COR-L47 (cell line): ENCODE results near the gene TADA1.
"Not testable (repeated sequence)": the region's sequence is repeated elsewhere in the genome, so short reads cannot be mapped to it uniquely, and the experiment has no call there.

Experiments used
- DNase-seq: peaks from one replicate; lab custom pipeline; 2025; lab: John Stamatoyannopoulos, UW

TADA1 gene

GRCh38 chr1:166843769-166844596 is 32.1 kb downstream of the TADA1 start:
- DNase-seq = no peak

GRCh38 chr1:166843322-166843721 is 32.7 kb downstream of the TADA1 start:
- DNase-seq = no peak

GRCh38 chr1:166840309-166841274 is 35.5 kb downstream of the TADA1 start:
- DNase-seq = no peak

GRCh38 chr1:166839600-166840308 is 36.3 kb downstream of the TADA1 start:
- peak; percentile 64 for DNase-seq

- DNase-seq = peak; percentile 87
These were observed 37.1 kb downstream of the TADA1 start, which contains the start of gene POGK for GRCh38 chr1:166838766-166839599. TSS of gene POGK (plus strand) at chr1:166839475. CDS start at chr1:166840957, 1,482 bp downstream.

- DNase-seq = no peak
These were observed 39.3 kb downstream of the TADA1 start for GRCh38 chr1:166836733-166837132.

- DNase-seq = not testable (repeated sequence)
These were observed 46.3 kb downstream of the TADA1 start for GRCh38 chr1:166829762-166830161.

- no peak for DNase-seq
These were observed 48.6 kb downstream of the TADA1 start for GRCh38 chr1:166827426-166827825.

- no peak for DNase-seq
These were observed 53.7 kb downstream of the TADA1 start for GRCh38 chr1:166822385-166822784.

- DNase-seq = no peak
These were observed 56.1 kb downstream of the TADA1 start for GRCh38 chr1:166819974-166820373.

- no peak for DNase-seq
These were observed 61.5 kb downstream of the TADA1 start for GRCh38 chr1:166814611-166815010.

GRCh38 chr1:166813508-166814223 is 62.4 kb downstream of the TADA1 start:
- DNase-seq = no peak

GRCh38 chr1:166811691-166812090 is 64.4 kb downstream of the TADA1 start:
- DNase-seq = no peak

GRCh38 chr1:166808952-166809351 is 67.1 kb downstream of the TADA1 start:
- no peak for DNase-seq
